Stomach smooth muscle (tissue), 2 donors: ENCODE results near the gene AEN.

Source experiments
- H3K27ac ChIP-seq: one replicate; pipeline ENCODE4 v1.7.0; 2013; ENCODE audit warnings: mild to moderate bottlenecking, low read length, inconsistent platforms
- H3K27me3 ChIP-seq, 2 donors: one replicate each; pipeline ENCODE4 v1.7.0; 2013; ENCODE audit warnings: low read length in 2 of 2; ENCODE audit not compliant: insufficient read depth in 2 of 2, control insufficient read depth in 1 of 2
- H3K36me3 ChIP-seq, 2 donors: one replicate each; pipeline ENCODE4 v1.7.0; 2013; ENCODE audit warnings: low read length in 2 of 2; ENCODE audit not compliant: control insufficient read depth in 2 of 2, insufficient read depth in 2 of 2
- H3K4me1 ChIP-seq: one replicate; pipeline ENCODE4 v1.7.0; 2013; ENCODE audit warnings: low read length; ENCODE audit not compliant: control insufficient read depth, insufficient read depth
- H3K4me3 ChIP-seq, 2 donors: one replicate each; pipeline ENCODE4 v1.7.0; 2013; ENCODE audit warnings: low read length in 2 of 2
- H3K9ac ChIP-seq, 2 donors: one replicate each; pipeline ENCODE4 v1.7.0; 2013; ENCODE audit warnings: low read length in 2 of 2, mild to moderate bottlenecking in 1 of 2
- H3K9me3 ChIP-seq, 2 donors: one replicate each; pipeline ENCODE4 v1.7.0; 2013; ENCODE audit warnings: low read length in 2 of 2; ENCODE audit not compliant: control insufficient read depth in 2 of 2
- donor health status: healthy.
- donor health status: Pancreatic carcinoma.

AEN gene

GRCh38 chr15:88615303-88616107 lies 5.6 kb upstream of the AEN start:
- Histone ChIP-seq H3K4me1 (peaks cover 1% of the 10 kb centered on the region), H3K36me3 (no peaks in the 10 kb centered on the region), H3K4me3 (no peak overlapping the region), H3K27me3 (peaks cover 2 to 9% of the 10 kb centered on the region in 2 donors), H3K9me3 (no peaks in the 10 kb centered on the region), H3K9ac (no peak overlapping the region), H3K27ac (no peak overlapping the region)

- H3K4me3 ChIP-seq = no peak overlapping the region
- peaks cover 8% of the 10 kb centered on the region for H3K4me1 ChIP-seq
- peaks cover 2 to 9% of the 10 kb centered on the region in 2 donors for H3K27me3 ChIP-seq
- no peak overlapping the region for H3K9ac ChIP-seq
- H3K9me3 ChIP-seq = no peaks in the 10 kb centered on the region
- no peak overlapping the region for H3K27ac ChIP-seq
- no peaks in the 10 kb centered on the region for H3K36me3 ChIP-seq
Observed at GRCh38 chr15:88616240-88616639, 4.9 kb upstream of the AEN start.

GRCh38 chr15:88617031-88617722 lies 4.0 kb upstream of the AEN start:
- Histone ChIP-seq H3K9me3 (no peaks in the 10 kb centered on the region), H3K27me3 (peaks cover 2 to 7% of the 10 kb centered on the region in 2 donors), H3K4me3 (no peak overlapping the region), H3K9ac (no peak overlapping the region), H3K4me1 (peaks cover 14% of the 10 kb centered on the region), H3K27ac (no peak overlapping the region), H3K36me3 (no peaks in the 10 kb centered on the region)

GRCh38 chr15:88617790-88618189 lies 3.4 kb upstream of the AEN start:
- Histone ChIP-seq H3K27ac (no peak overlapping the region), H3K36me3 (no peaks in the 10 kb centered on the region), H3K4me3 (no peak overlapping the region), H3K4me1 (peaks cover 20% of the 10 kb centered on the region), H3K9ac (no peak overlapping the region), H3K9me3 (no peaks in the 10 kb centered on the region), H3K27me3 (peaks cover 2 to 6% of the 10 kb centered on the region in 2 donors)

GRCh38 chr15:88618686-88619085 lies 2.5 kb upstream of the AEN start:
- Histone ChIP-seq H3K4me3 (no peak overlapping the region), H3K9ac (no peak overlapping the region), H3K27me3 (peaks cover 2 to 5% of the 10 kb centered on the region in 2 donors), H3K27ac (no peak overlapping the region), H3K9me3 (no peaks in the 10 kb centered on the region), H3K36me3 (no peaks in the 10 kb centered on the region), H3K4me1 (peaks cover 28% of the 10 kb centered on the region)

GRCh38 chr15:88619796-88620195 lies 1.3 kb upstream of the AEN start:
- peaks cover 35% of the 10 kb centered on the region for H3K4me1 ChIP-seq
- no peak overlapping the region for H3K9ac ChIP-seq
- H3K27me3 ChIP-seq = peaks cover 0 to 2% of the 10 kb centered on the region in 2 donors
- no peak overlapping the region for H3K27ac ChIP-seq
- no peaks in the 10 kb centered on the region for H3K9me3 ChIP-seq
- H3K4me3 ChIP-seq = no peak overlapping the region
- H3K36me3 ChIP-seq = no peaks in the 10 kb centered on the region

GRCh38 chr15:88621789-88622604 lies 857 bp downstream of the AEN start:
- Histone ChIP-seq H3K27ac (peak overlapping the region; percentile 74), H3K9me3 (no peaks in the 10 kb centered on the region), H3K27me3 (no peaks in the 10 kb centered on the region), H3K4me1 (peaks cover 35% of the 10 kb centered on the region), H3K9ac (peak overlapping the region; percentile 80 to 91), H3K4me3 (peak overlapping the region; percentile 84 to 97), H3K36me3 (peaks cover 3 to 7% of the 10 kb centered on the region in 2 donors)

GRCh38 chr15:88622605-88622975 lies 1.4 kb downstream of the AEN start:
- Histone ChIP-seq H3K4me1 (peaks cover 35% of the 10 kb centered on the region), H3K9ac (peak overlapping the region; percentile 80 to 91), H3K9me3 (no peaks in the 10 kb centered on the region), H3K27me3 (no peaks in the 10 kb centered on the region), H3K27ac (peak overlapping the region; percentile 74), H3K4me3 (peak overlapping the region; percentile 84 to 97), H3K36me3 (peaks cover 4 to 8% of the 10 kb centered on the region in 2 donors)

- peaks cover 35% of the 10 kb centered on the region for H3K4me1 ChIP-seq
- peak overlapping the region; percentile 84 to 97 for H3K4me3 ChIP-seq
- no peaks in the 10 kb centered on the region for H3K27me3 ChIP-seq
- H3K36me3 ChIP-seq = peaks cover 4 to 10% of the 10 kb centered on the region in 2 donors
- H3K9me3 ChIP-seq = no peaks in the 10 kb centered on the region
- no peak overlapping the region for H3K27ac ChIP-seq
- H3K9ac ChIP-seq = peak overlapping the region; percentile 13 to 91
Observed at GRCh38 chr15:88623061-88623460, 1.9 kb downstream of the AEN start.

- Histone ChIP-seq H3K4me1 (peaks cover 35% of the 10 kb centered on the region), H3K27me3 (no peaks in the 10 kb centered on the region), H3K27ac (no peak overlapping the region), H3K9me3 (no peaks in the 10 kb centered on the region), H3K4me3 (no peak overlapping the region), H3K9ac (peak overlapping the region in 1 of 2 donors; percentile 30), H3K36me3 (peaks cover 6 to 11% of the 10 kb centered on the region in 2 donors)
Observed at GRCh38 chr15:88623632-88624031, 2.5 kb downstream of the AEN start.
